ENCODE data around the gene TMEM250. TPM values are rescaled to one million over a fixed set of nuclear protein-coding genes. Genes with fewer than 3 reads are reported as not detected.
"Not testable (repeated sequence)": the region's sequence is repeated elsewhere in the genome, so short reads cannot be mapped to it uniquely, and the experiment has no call there.

Gene TMEM250
- total RNA-seq, 1 donor from 2014 or later = 29.8 TPM

DNA sequence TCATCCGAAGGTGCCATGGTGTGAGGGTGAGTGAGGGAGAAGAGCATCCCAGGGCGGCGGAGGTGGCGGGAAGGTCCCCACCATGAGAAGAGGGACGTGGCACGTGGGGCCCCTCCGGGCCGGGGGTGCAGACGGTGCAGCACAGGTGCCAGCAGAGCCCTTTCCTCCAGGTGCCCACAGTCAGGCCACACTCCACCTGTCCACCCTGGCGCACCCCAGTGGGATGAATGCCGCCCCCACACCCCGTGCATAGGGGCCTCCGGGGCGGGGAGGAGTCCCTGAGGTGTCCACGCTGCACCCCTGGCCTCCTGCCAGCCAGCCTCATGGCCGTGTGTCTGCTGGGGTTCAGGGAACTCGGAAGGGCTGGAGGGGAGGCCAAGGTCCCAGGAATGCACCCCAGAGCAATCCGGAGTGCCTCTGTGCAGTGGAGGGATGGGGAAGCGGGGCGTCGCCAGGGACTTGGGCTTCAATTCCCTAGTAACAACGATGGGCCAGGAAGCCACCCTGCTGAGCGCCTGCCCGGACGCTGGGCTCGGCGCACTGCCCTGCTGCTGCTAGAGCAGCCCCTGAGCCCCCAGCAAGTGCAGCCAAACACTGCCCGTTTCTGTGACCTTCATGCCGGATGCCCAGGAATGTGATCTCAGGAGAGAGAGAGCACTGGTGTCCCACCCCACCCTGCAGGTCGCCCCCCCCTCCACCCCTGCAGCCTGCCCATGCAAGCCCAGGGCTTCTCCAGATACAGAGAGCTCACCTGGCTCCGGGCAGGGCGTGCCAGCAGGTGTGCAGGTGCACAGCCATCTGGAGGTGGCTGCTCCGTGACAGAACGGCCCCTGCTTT is 14.8 kb downstream of the TMEM250 start:
- Histone ChIP-seq H3K27me3 (ENCODE audit: insufficient read depth, low read length) (no peaks in the 10 kb centered on the region), H2AFZ (ENCODE audit: low read depth, low read length) (no peak overlapping the region), H3K79me2 (ENCODE audit: insufficient read depth, low read length) (no peaks in the 10 kb centered on the region), H4K20me1 (ENCODE audit: insufficient read depth, low read length) (no peaks in the 10 kb centered on the region), H3K9ac (ENCODE audit: low read length) (no peak overlapping the region), H3K9me3 (ENCODE audit: insufficient read depth, low read depth, low read length) (no peaks in the 10 kb centered on the region), H3K4me3 (ENCODE audit: insufficient read depth, low read depth, low read length) (no peak overlapping the region), H3K4me1 (ENCODE audit: insufficient read depth, low read length) (peaks cover 9% of the 10 kb centered on the region), H3K27ac (ENCODE audit: low read depth, low read length) (no peak overlapping the region), H3K36me3 (ENCODE audit: insufficient read depth, low read length) (no peaks in the 10 kb centered on the region), H3K4me2 (ENCODE audit: low read length) (no peak overlapping the region)
- peaks cover 5% of the 10 kb centered on the region for H3K27me3 Mint-ChIP-seq (ENCODE audit: low read depth, unreplicated experiment)
- H3K27ac Mint-ChIP-seq (ENCODE audit: unreplicated experiment) = no peak overlapping the region
- H3K4me3 Mint-ChIP-seq (ENCODE audit: unreplicated experiment) = no peak overlapping the region
- H3K4me1 Mint-ChIP-seq (ENCODE audit: low read depth, unreplicated experiment) = peaks cover 14% of the 10 kb centered on the region
- no peak for FAIRE-seq
- H3K9me3 Mint-ChIP-seq (ENCODE audit: unreplicated experiment) = no peaks in the 10 kb centered on the region
- H3K36me3 Mint-ChIP-seq (ENCODE audit: low read depth, unreplicated experiment) = no peaks in the 10 kb centered on the region
- no peak for TF ChIP-seq EZH2 (IDR thresholded peaks at IDR 0.05; ENCODE audit: insufficient read depth, low read length)
- no peak for TF ChIP-seq CTCF (IDR thresholded peaks at IDR 0.05; ENCODE audit: insufficient read depth, low read depth, low read length)
- DNase-seq (ENCODE audit: low read depth) = no peak

DNA sequence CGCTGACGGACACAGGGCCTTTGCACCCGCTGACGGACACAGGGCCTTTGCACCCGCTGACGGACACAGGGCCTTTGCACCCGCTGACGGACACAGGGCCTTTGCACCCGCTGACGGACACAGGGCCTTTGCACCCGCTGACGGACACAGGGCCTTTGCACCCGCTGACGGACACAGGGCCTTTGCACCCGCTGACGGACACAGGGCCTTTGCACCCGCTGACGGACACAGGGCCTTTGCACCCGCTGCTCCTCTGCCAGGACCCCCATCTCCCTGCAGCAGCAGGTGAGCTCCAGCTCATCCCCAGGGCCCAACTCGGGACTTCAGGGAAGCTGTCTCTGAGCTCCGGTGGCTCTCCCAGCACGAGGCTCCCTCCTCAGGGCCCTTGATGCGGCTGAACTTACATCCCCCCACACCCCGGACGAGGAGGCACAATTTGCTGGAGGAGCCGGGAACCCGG is 17.0 kb downstream of the TMEM250 start:
- H3K27ac Mint-ChIP-seq (ENCODE audit: unreplicated experiment); DNase-seq (ENCODE audit: low read depth); H3K36me3 ChIP-seq (ENCODE audit: insufficient read depth, low read length): not testable (repeated sequence)

DNA sequence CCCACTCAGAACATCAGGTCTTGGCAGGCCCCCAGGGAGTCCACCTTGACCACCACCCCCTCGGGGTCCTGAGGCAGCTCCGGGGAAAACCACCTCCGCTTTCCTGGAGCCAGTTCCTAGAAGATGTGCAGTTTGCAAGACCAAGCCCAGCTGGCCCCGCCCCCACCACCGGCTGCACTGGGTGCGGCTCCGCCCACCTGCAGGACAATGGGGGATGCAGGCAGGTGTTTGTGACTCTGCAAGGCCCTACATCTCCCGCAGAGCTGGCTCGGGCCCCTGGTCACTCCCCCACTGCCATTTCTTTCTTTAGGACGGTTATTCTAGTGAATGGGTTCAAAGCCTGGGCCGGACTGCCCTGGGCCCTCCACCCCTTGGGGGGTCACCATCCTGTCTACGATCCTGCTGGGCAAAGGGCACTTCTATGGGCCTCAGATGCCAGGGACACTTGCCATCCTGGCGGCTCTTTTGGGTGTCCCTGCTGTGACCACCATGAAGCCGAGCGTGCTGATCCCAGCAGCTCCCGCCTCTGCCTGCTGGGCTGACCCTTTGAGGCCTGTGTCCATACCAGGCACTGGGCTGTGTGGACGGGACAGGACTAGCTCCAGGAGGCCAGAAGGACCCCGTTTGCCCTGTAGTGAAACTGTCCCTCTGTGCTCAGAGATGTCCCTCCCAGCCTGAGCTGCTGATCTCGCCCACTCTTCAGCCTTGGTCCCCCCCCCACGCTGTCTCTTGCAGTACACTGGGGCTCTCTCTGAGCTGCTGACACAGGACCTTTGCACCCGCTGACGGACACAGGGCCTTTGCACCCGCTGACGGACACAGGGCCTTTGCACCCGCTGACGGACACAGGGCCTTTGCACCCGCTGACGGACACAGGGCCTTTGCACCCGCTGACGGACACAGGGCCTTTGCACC is 17.7 kb downstream of the TMEM250 start:
- FAIRE-seq (no peak), DNase-seq (ENCODE audit: low read depth) (no peak)
- Mint-ChIP-seq H3K9me3 (ENCODE audit: unreplicated experiment) (no peaks in the 10 kb centered on the region), H3K27me3 (ENCODE audit: low read depth, unreplicated experiment) (peaks cover 10% of the 10 kb centered on the region), H3K36me3 (ENCODE audit: low read depth, unreplicated experiment) (no peaks in the 10 kb centered on the region), H3K4me1 (ENCODE audit: low read depth, unreplicated experiment) (peaks cover 6% of the 10 kb centered on the region), H3K4me3 (ENCODE audit: unreplicated experiment) (no peak overlapping the region), H3K27ac (ENCODE audit: unreplicated experiment) (no peak overlapping the region)
- H3K27me3 ChIP-seq (ENCODE audit: insufficient read depth, low read length) = no peaks in the 10 kb centered on the region
- no peak overlapping the region for H3K4me2 ChIP-seq (ENCODE audit: low read length)
- no peaks in the 10 kb centered on the region for H3K9me3 ChIP-seq (ENCODE audit: insufficient read depth, low read depth, low read length)
- H3K9ac ChIP-seq (ENCODE audit: low read length) = no peak overlapping the region
- no peak for TF ChIP-seq EZH2 (IDR thresholded peaks at IDR 0.05; ENCODE audit: insufficient read depth, low read length)
- TF ChIP-seq CTCF (IDR thresholded peaks at IDR 0.05; ENCODE audit: insufficient read depth, low read depth, low read length) = no peak
- peaks cover 1% of the 10 kb centered on the region for H3K79me2 ChIP-seq (ENCODE audit: insufficient read depth, low read length)
- no peak overlapping the region for H3K27ac ChIP-seq (ENCODE audit: low read depth, low read length)
- H4K20me1 ChIP-seq (ENCODE audit: insufficient read depth, low read length) = no peaks in the 10 kb centered on the region
- H3K4me1 ChIP-seq (ENCODE audit: insufficient read depth, low read length) = peaks cover 7% of the 10 kb centered on the region
- no peak overlapping the region for H3K4me3 ChIP-seq (ENCODE audit: insufficient read depth, low read depth, low read length)
- no peaks in the 10 kb centered on the region for H3K36me3 ChIP-seq (ENCODE audit: insufficient read depth, low read length)
- H2AFZ ChIP-seq (ENCODE audit: low read depth, low read length) = no peak overlapping the region

More for the DNA sequence above, 17.0 kb downstream of the TMEM250 start:
- H3K4me1 Mint-ChIP-seq (ENCODE audit: low read depth, unreplicated experiment); H3K4me3 Mint-ChIP-seq (ENCODE audit: unreplicated experiment); H3K27me3 ChIP-seq (ENCODE audit: insufficient read depth, low read length); H3K4me2 ChIP-seq (ENCODE audit: low read length); H3K4me3 ChIP-seq (ENCODE audit: insufficient read depth, low read depth, low read length); FAIRE-seq; H3K36me3 Mint-ChIP-seq (ENCODE audit: low read depth, unreplicated experiment); H3K9me3 Mint-ChIP-seq (ENCODE audit: unreplicated experiment); H2AFZ ChIP-seq (ENCODE audit: low read depth, low read length); H3K27ac ChIP-seq (ENCODE audit: low read depth, low read length); H4K20me1 ChIP-seq (ENCODE audit: insufficient read depth, low read length); H3K9ac ChIP-seq (ENCODE audit: low read length); H3K4me1 ChIP-seq (ENCODE audit: insufficient read depth, low read length); H3K79me2 ChIP-seq (ENCODE audit: insufficient read depth, low read length); H3K9me3 ChIP-seq (ENCODE audit: insufficient read depth, low read depth, low read length): not testable (repeated sequence)
- peaks cover 10% of the 10 kb centered on the region for H3K27me3 Mint-ChIP-seq (ENCODE audit: low read depth, unreplicated experiment)

Measured in astrocyte (in vitro differentiated cells and primary cell).